Endodermal cell (in vitro differentiated cells): ENCODE measurements around the gene SDC1. TPM values are rescaled to one million over a fixed set of nuclear protein-coding genes. Genes with fewer than 3 reads are reported as not detected.

Source experiments
- DNase-seq: peaks from one replicate; pipeline ENCODE4 v3.0.0-alpha.2; 2017
- H3K27ac ChIP-seq: 2 replicates; pipeline ENCODE4 v1.5.1; 2013; ENCODE audit warnings: mild to moderate bottlenecking, low read depth, low read length, moderate library complexity
- H3K27me3 ChIP-seq: 2 replicates; pipeline ENCODE4 v1.6.1; 2013; ENCODE audit warnings: mild to moderate bottlenecking, low read length, moderate library complexity; ENCODE audit not compliant: insufficient read depth, control insufficient read depth, poor library complexity, severe bottlenecking
- H3K36me3 ChIP-seq: 2 replicates; pipeline ENCODE4 v1.7.0; 2013; ENCODE audit warnings: mild to moderate bottlenecking, low read length, moderate library complexity; ENCODE audit not compliant: control insufficient read depth, insufficient read depth
- H3K4me1 ChIP-seq: one replicate; pipeline ENCODE4 v1.7.0; 2013; ENCODE audit warnings: low read length; ENCODE audit not compliant: control insufficient read depth, insufficient read depth
- H3K4me3 ChIP-seq: 2 replicates; pipeline ENCODE4 v1.5.1; 2013; ENCODE audit warnings: mild to moderate bottlenecking, low read length, moderate library complexity
- H3K9ac ChIP-seq: 2 replicates; pipeline ENCODE4 v1.6.1; 2013; ENCODE audit warnings: mild to moderate bottlenecking, low read length, moderate library complexity; ENCODE audit not compliant: poor library complexity, severe bottlenecking; ENCODE audit errors: extremely low read depth
- H3K9me3 ChIP-seq: 2 replicates; pipeline ENCODE4 v1.6.1; 2013; ENCODE audit warnings: mild to moderate bottlenecking, low read length, moderate library complexity; ENCODE audit not compliant: control insufficient read depth
- H3K27ac Mint-ChIP-seq: 2 replicates; pipeline ENCODE4 v1.8.0; 2020; ENCODE audit warnings: mixed read lengths
- H3K27me3 Mint-ChIP-seq: 2 replicates; pipeline ENCODE4 v1.8.0; 2021; ENCODE audit warnings: mild to moderate bottlenecking, mixed read lengths; ENCODE audit not compliant: insufficient read depth
- H3K36me3 Mint-ChIP-seq: 2 replicates; pipeline ENCODE4 v1.8.0; 2020; ENCODE audit warnings: low read depth, mixed read lengths
- H3K4me1 Mint-ChIP-seq: 2 replicates; pipeline ENCODE4 v1.8.0; 2020; ENCODE audit warnings: mixed read lengths
- H3K4me3 Mint-ChIP-seq: 2 replicates; pipeline ENCODE4 v1.8.0; 2020; ENCODE audit warnings: mild to moderate bottlenecking, moderate library complexity, mixed read lengths
- H3K9me3 Mint-ChIP-seq: 2 replicates; pipeline ENCODE4 v1.8.0; 2020; ENCODE audit warnings: mild to moderate bottlenecking, mixed read lengths
- CTCF ChIP-seq: fragments of 200-600 bp; sonication (generic); conservative IDR thresholded peaks from 2 replicates; pipeline ENCODE4 v1.5.0; 2021; ENCODE audit warnings: antibody characterized with exemption, mild to moderate bottlenecking
- WGBS, 2 experiments: methylation state at CpG; one replicate each; pipeline versions ENCODE4 v1.1.5 to v1.1.7; 2013; ENCODE audit warnings: missing lambda C conversion rate in 2 of 2, mixed read lengths in 1 of 2; ENCODE audit not compliant: insufficient coverage in 1 of 2, insufficient read length in 1 of 2; 5-methylcytosine and 5-hydroxymethylcytosine counted together
- total RNA-seq, 2 donors: library from RNA; stranded (reverse); fragmentation: NEBNext Ultra II Directional in 1 of 2; extraction: Animal tissue kit (Norgen Biotek cat#: 25700) in 1 of 2; gene quantifications; 2 replicates in 1 of 2; 3 replicates in 1 of 2; pipeline ENCODE4 v1.2.1, GENCODE V29; 2021

Gene SDC1
- total RNA-seq, 2 donors from 2014 or later = 12.7 to 19.2 TPM

- H3K9ac ChIP-seq = no peak overlapping the region
- H3K27me3 ChIP-seq = no peaks in the 10 kb centered on the region
- H3K4me3 ChIP-seq = no peak overlapping the region
- H3K36me3 ChIP-seq = no peaks in the 10 kb centered on the region
- Mint-ChIP-seq H3K36me3 (no peaks in the 10 kb centered on the region), H3K4me3 (no peak overlapping the region), H3K27ac (no peak overlapping the region), H3K27me3 (no peaks in the 10 kb centered on the region), H3K9me3 (no peaks in the 10 kb centered on the region), H3K4me1 (peaks cover 7% of the 10 kb centered on the region)
- H3K27ac ChIP-seq = no peak overlapping the region
- H3K9me3 ChIP-seq = no peaks in the 10 kb centered on the region
- TF ChIP-seq CTCF = no peak
- DNase-seq = peak; percentile 42
- WGBS, 2 experiments = 93 to 96% methylated on average over 14 to 17 of the region's 17 CpGs
- no peaks in the 10 kb centered on the region for H3K4me1 ChIP-seq
These were observed 56.7 kb downstream of the SDC1 start for GRCh38 chr2:20168048-20168726.

GRCh38 chr2:20167356-20167755, 57.6 kb downstream of the SDC1 start:
- no peaks in the 10 kb centered on the region for H3K27me3 Mint-ChIP-seq
- TF ChIP-seq CTCF = no peak

GRCh38 chr2:20165677-20166509, 59.0 kb downstream of the SDC1 start:
- no peaks in the 10 kb centered on the region for H3K36me3 ChIP-seq
- H3K4me1 Mint-ChIP-seq = peaks cover 4% of the 10 kb centered on the region
- TF ChIP-seq CTCF = no peak
- peak; percentile 28 for DNase-seq
- H3K9ac ChIP-seq = no peak overlapping the region
- no peaks in the 10 kb centered on the region for H3K9me3 ChIP-seq
- no peaks in the 10 kb centered on the region for H3K27me3 ChIP-seq
- no peak overlapping the region for H3K27ac ChIP-seq
- no peaks in the 10 kb centered on the region for H3K9me3 Mint-ChIP-seq
- H3K27ac Mint-ChIP-seq = no peak overlapping the region
- 83 to 100% methylated on average over 2 to 9 of the region's 9 CpGs for WGBS, 2 experiments
- H3K4me3 ChIP-seq = no peak overlapping the region
- no peak overlapping the region for H3K4me3 Mint-ChIP-seq
- no peaks in the 10 kb centered on the region for H3K36me3 Mint-ChIP-seq
- H3K27me3 Mint-ChIP-seq = no peaks in the 10 kb centered on the region
- no peaks in the 10 kb centered on the region for H3K4me1 ChIP-seq

More at GRCh38 chr2:20167356-20167755, 57.6 kb downstream of the SDC1 start:
- Mint-ChIP-seq H3K36me3 (no peaks in the 10 kb centered on the region), H3K4me1 (peaks cover 7% of the 10 kb centered on the region), H3K4me3 (no peak overlapping the region), H3K9me3 (no peaks in the 10 kb centered on the region), H3K27ac (no peak overlapping the region)
- H3K9ac ChIP-seq = no peak overlapping the region
- DNase-seq = peak; percentile 45
- H3K36me3 ChIP-seq = no peaks in the 10 kb centered on the region
- no peaks in the 10 kb centered on the region for H3K4me1 ChIP-seq
- 71 to 90% methylated on average over 2 to 4 of the region's 4 CpGs for WGBS, 2 experiments
- H3K27ac ChIP-seq = no peak overlapping the region
- H3K27me3 ChIP-seq = no peaks in the 10 kb centered on the region
- H3K4me3 ChIP-seq = no peak overlapping the region
- H3K9me3 ChIP-seq = no peaks in the 10 kb centered on the region
